Neutrophil (primary cell): ENCODE measurements around the gene TMUB1.

Source experiments
- H3K27ac ChIP-seq: fragments of 200-600 bp; sonication (generic); 2 replicates; pipeline ENCODE4 v1.5.1; 2016; ENCODE audit warnings: mild to moderate bottlenecking, moderate library complexity
- H3K27me3 ChIP-seq: fragments of 200-600 bp; sonication (generic); 2 replicates; pipeline ENCODE4 v1.6.0; 2016; ENCODE audit warnings: mild to moderate bottlenecking
- H3K36me3 ChIP-seq: fragments of 200-600 bp; sonication (generic); 2 replicates; pipeline ENCODE4 v1.5.1; 2017
- H3K4me1 ChIP-seq, 2 experiments: fragments of 200-600 bp in 1 of 2; sonication (generic) in 1 of 2; 1 replicate in 1 of 2; 2 replicates in 1 of 2; pipeline versions ENCODE4 v1.5.1 to v1.6.1; 2013 to 2016; ENCODE audit warnings: low read depth in 1 of 2, low read length in 1 of 2, mild to moderate bottlenecking in 1 of 2, moderate library complexity in 1 of 2; ENCODE audit not compliant: control insufficient read depth in 1 of 2, insufficient read depth in 1 of 2
- H3K4me3 ChIP-seq, 2 experiments: fragments of 200-600 bp in 1 of 2; sonication (generic) in 1 of 2; 1 replicate in 1 of 2; 2 replicates in 1 of 2; pipeline ENCODE4 v1.5.1; 2013 to 2016; ENCODE audit warnings: low read depth in 1 of 2, low read length in 1 of 2, mild to moderate bottlenecking in 1 of 2, moderate library complexity in 1 of 2
- H3K9me3 ChIP-seq: fragments of 200-600 bp; sonication (generic); 2 replicates; pipeline ENCODE4 v1.5.1; 2016
- TF ChIP-seq, protein P1 (sequence below): fragments of 200-600 bp; sonication (generic); IDR thresholded peaks from 2 replicates; pipeline ENCODE4 v1.5.1; 2016; ENCODE audit warnings: antibody characterized with exemption

TMUB1 gene

DNA sequence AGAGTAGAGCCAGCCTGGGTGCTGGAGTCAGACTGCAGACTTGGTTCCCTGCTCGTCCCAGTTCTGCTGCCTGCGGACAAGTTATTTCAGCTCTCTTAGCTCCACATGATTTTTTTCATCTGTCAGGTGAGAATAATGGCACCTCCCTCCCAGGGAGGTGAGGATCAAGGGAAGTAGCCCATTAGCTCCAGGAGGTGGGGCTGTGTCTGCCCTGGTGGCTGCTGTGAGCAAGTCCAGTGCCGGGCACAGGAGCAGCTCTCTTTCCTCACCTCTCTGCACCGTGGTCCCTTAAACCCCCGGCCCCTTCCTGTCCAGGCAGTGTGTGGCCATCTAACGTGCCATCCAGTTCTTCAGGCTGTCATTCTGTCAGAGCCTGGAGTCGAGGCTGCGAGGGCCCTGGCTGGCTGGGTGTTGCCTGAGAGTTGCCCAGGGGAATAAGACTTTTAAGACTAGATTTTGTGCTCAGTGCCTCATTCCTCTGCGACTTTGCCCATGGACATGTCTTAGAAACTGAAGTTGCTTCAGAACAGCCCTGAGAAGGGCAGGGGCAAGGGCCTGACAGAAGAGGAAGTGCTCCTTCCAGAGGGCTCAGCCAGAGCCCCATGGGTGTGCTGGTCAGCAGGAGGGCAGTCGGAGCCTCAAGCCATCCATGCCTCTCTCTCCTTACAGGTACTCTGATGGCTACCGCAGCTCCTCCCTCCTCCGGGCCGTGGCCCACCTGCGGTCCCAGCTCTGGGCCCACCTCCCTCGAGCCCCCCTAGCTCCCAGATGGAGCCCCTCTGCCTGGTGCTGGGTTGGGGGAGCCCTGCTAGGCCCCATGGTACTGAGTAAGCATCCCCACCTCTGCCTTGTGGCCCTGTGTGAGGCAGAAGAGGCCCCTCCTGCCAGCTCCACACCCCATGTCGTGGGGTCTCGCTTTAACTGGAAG, 50.1 kb downstream of the TMUB1 start:
- no peak overlapping the region for H3K27ac ChIP-seq
- H3K4me1 ChIP-seq, result peaks cover 8 to 11% of the 10 kb centered on the region in 2 experiments
- H3K36me3 ChIP-seq, result peaks cover 40% of the 10 kb centered on the region
- H3K27me3 ChIP-seq, result no peaks in the 10 kb centered on the region
- no peak overlapping the region for H3K4me3 ChIP-seq
- H3K9me3 ChIP-seq, result no peaks in the 10 kb centered on the region
- TF ChIP-seq, protein P1, sequence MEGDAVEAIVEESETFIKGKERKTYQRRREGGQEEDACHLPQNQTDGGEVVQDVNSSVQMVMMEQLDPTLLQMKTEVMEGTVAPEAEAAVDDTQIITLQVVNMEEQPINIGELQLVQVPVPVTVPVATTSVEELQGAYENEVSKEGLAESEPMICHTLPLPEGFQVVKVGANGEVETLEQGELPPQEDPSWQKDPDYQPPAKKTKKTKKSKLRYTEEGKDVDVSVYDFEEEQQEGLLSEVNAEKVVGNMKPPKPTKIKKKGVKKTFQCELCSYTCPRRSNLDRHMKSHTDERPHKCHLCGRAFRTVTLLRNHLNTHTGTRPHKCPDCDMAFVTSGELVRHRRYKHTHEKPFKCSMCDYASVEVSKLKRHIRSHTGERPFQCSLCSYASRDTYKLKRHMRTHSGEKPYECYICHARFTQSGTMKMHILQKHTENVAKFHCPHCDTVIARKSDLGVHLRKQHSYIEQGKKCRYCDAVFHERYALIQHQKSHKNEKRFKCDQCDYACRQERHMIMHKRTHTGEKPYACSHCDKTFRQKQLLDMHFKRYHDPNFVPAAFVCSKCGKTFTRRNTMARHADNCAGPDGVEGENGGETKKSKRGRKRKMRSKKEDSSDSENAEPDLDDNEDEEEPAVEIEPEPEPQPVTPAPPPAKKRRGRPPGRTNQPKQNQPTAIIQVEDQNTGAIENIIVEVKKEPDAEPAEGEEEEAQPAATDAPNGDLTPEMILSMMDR, result no peak
